SK-N-MC (cell line): ENCODE data around the gene KCNE4.

Source experiments
- EZH2 ChIP-seq: fragments of 200-600 bp; sonication (generic); IDR thresholded peaks from one replicate; pipeline ENCODE4 v1.6.1; 2017; ENCODE audit warnings: antibody characterized with exemption
- POLR2AphosphoS5 ChIP-seq: IDR thresholded peaks from 2 replicates; pipeline ENCODE4 v1.6.1; 2012; ENCODE audit warnings: mild to moderate bottlenecking, low read depth, low read length, borderline replicate concordance

DNA sequence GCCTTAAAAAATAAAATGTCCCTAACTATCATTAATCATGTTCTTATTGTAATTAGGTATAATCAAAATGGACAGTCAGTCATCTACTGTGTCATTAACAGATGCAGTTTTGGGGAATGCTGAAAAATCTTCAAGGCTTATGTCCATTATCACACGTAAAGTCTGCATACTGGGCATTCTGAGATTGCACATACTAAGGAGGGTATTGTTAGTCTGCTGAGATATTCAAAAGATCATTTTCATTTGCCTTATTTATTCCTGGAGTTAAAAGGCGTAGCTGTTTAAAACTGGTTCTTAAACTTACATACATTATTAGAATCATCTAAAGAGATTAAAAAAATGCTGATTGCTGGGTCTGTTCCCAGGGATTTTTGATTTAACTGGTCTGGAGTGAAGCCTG, 27.4 kb downstream of the KCNE4 start:
- TF ChIP-seq EZH2 = no peak
- no peak for TF ChIP-seq POLR2AphosphoS5
